ENCODE results near the gene ABI3BP.

GRCh38 chr3:100973594-100973993 is 19.6 kb downstream of the ABI3BP start:
- TF ChIP-seq CTCF (IDR thresholded peaks at IDR 0.05; ENCODE audit: low read length) (no peak), EZH2 (optimal IDR thresholded peaks at IDR 0.05; ENCODE audit: low read depth, low read length) (no peak), EZH2phosphoT487 (IDR thresholded peaks at IDR 0.05; ENCODE audit: low read length) (no peak)

All from MM.1S (cell line).